GM18951 (cell line): ENCODE measurements around the gene ZNF691.

ENCODE experiments used
- POLR2A ChIP-seq: IDR thresholded peaks from 4 replicates; pipeline ENCODE4 v1.6.1; 2011; ENCODE audit warnings: mild to moderate bottlenecking; ENCODE audit not compliant: insufficient read length, insufficient read depth; ENCODE audit errors: extremely low read depth
- in situ Hi-C: fragments of 300-500 bp; cut with MboI; formaldehyde crosslinking; loops from one replicate; pipeline ENCODE4 v1.12.0; 2022; ENCODE audit warnings: low sequenced_read_pairs, mixed read lengths, inconsistent platforms; ENCODE audit not compliant: unreplicated experiment

ZNF691 gene

GRCh38 chr1:42820813-42821212, 25.6 kb upstream of the ZNF691 start:
- in situ Hi-C loops: no loop called here
- no peak for TF ChIP-seq POLR2A

GRCh38 chr1:42821690-42822089, 24.7 kb upstream of the ZNF691 start:
- in situ Hi-C loops: no loop called here
- no peak for TF ChIP-seq POLR2A

- in situ Hi-C loops: no loop called here
Measured at GRCh38 chr1:42822800-42823392, 23.5 kb upstream of the ZNF691 start.

GRCh38 chr1:42824481-42825035, 21.9 kb upstream of the ZNF691 start:
- in situ Hi-C loops: no loop called here

More at GRCh38 chr1:42822800-42823392, 23.5 kb upstream of the ZNF691 start:
- no peak for TF ChIP-seq POLR2A

GRCh38 chr1:42825036-42825851, 21.2 kb upstream of the ZNF691 start:
- TF ChIP-seq POLR2A: no peak
- in situ Hi-C loops: no loop called here

More at GRCh38 chr1:42824481-42825035, 21.9 kb upstream of the ZNF691 start:
- TF ChIP-seq POLR2A: no peak

GRCh38 chr1:42830631-42831030, 15.8 kb upstream of the ZNF691 start:
- in situ Hi-C loops: no loop called here
- TF ChIP-seq POLR2A: no peak

- in situ Hi-C loops: no loop called here
- no peak for TF ChIP-seq POLR2A
Measured at GRCh38 chr1:42831273-42831672, 15.1 kb upstream of the ZNF691 start.

GRCh38 chr1:42832641-42833240, 13.7 kb upstream of the ZNF691 start:
- in situ Hi-C loops: no loop called here

GRCh38 chr1:42833981-42834380, 12.4 kb upstream of the ZNF691 start:
- in situ Hi-C loops: no loop called here
- TF ChIP-seq POLR2A: no peak

More at GRCh38 chr1:42832641-42833240, 13.7 kb upstream of the ZNF691 start:
- no peak for TF ChIP-seq POLR2A

- in situ Hi-C loops: no loop called here
- no peak for TF ChIP-seq POLR2A
Measured at GRCh38 chr1:42834803-42835202, 11.6 kb upstream of the ZNF691 start.

- in situ Hi-C loops: no loop called here
- TF ChIP-seq POLR2A: no peak
Measured at GRCh38 chr1:42835422-42835821, 11.0 kb upstream of the ZNF691 start.

- TF ChIP-seq POLR2A: no peak
- in situ Hi-C loops: no loop called here
Measured at GRCh38 chr1:42837709-42838108, 8.7 kb upstream of the ZNF691 start.

GRCh38 chr1:42838482-42839190, 7.8 kb upstream of the ZNF691 start:
- in situ Hi-C loops: no loop called here
- TF ChIP-seq POLR2A: no peak
